ENCODE measurements around the gene CCDC90B. TPM values are rescaled to one million over a fixed set of nuclear protein-coding genes. Genes with fewer than 3 reads are reported as not detected.

The CCDC90B gene
- total and polyA plus RNA-seq, 9 donors: 23.0 to 68.0 (median 35.9) TPM

GRCh38 chr11:83252941-83253340 is 33.2 kb downstream of the CCDC90B start:
- no peak for DNase-seq
- Histone ChIP-seq H3K4me3 (no peak overlapping the region), H3K4me1 (ENCODE audit: insufficient read depth) (no peaks in the 10 kb centered on the region), H3K9me3 (no peaks in the 10 kb centered on the region), H3K27ac (no peak overlapping the region), H3K27me3 (no peaks in the 10 kb centered on the region), H3K36me3 (no peaks in the 10 kb centered on the region)
- TF ChIP-seq POLR2A (IDR thresholded peaks at IDR 0.05) (no peak), CTCF (IDR thresholded peaks at IDR 0.05) (no peak), EP300 (IDR thresholded peaks at IDR 0.05) (no peak)
- intact Hi-C loops (cut with DNase I): loop anchor here in 1 of 4 donors (10.0 kb wide), 1 partner anchor 348 kb away; the partner anchor contains the start of genes DDIAS and PRCP
- 95 to 99% (median 98%) methylated on average over 2 of the region's 2 CpGs for WGBS, 3 donors

GRCh38 chr11:83252266-83252665 is 33.9 kb downstream of the CCDC90B start:
- whole genome bisulfite sequencing, 3 donors: 94 to 100% (median 97%) methylated on average over 2 of the region's 2 CpGs
- H3K4me3 ChIP-seq: no peak overlapping the region
- no peak overlapping the region for H3K27ac ChIP-seq
- H3K9me3 ChIP-seq: no peaks in the 10 kb centered on the region
- no peaks in the 10 kb centered on the region for H3K36me3 ChIP-seq
- no peaks in the 10 kb centered on the region for H3K27me3 ChIP-seq
- TF ChIP-seq CTCF (IDR thresholded peaks at IDR 0.05) (no peak), POLR2A (IDR thresholded peaks at IDR 0.05) (no peak), EP300 (IDR thresholded peaks at IDR 0.05) (no peak)
- no peaks in the 10 kb centered on the region for H3K4me1 ChIP-seq (ENCODE audit: insufficient read depth)
- DNase-seq: no peak
- intact Hi-C loops (cut with DNase I): loop anchor here in 1 of 4 donors (10.0 kb wide), 1 partner anchor 347 kb away; the partner anchor contains the start of genes DDIAS and PRCP

GRCh38 chr11:83249972-83250593 is 36.1 kb downstream of the CCDC90B start:
- 7 to 9% (median 7%) methylated on average over 4 of the region's 4 CpGs for WGBS, 3 donors
- DNase-seq: no peak
- intact Hi-C loops (cut with DNase I): loop anchor here in 3 of 4 donors (5.0 to 10.0 kb wide), 3 partner anchors 55 to 345 kb away; partner anchors contain the start of genes ANKRD42 (in 1 of the 3), DDIAS (in 1 of the 3) and PRCP (in 1 of the 3)
- Histone ChIP-seq H3K36me3 (no peaks in the 10 kb centered on the region), H3K27me3 (no peaks in the 10 kb centered on the region), H3K9me3 (no peaks in the 10 kb centered on the region), H3K4me3 (no peak overlapping the region), H3K27ac (no peak overlapping the region), H3K4me1 (ENCODE audit: insufficient read depth) (no peaks in the 10 kb centered on the region)
- TF ChIP-seq CTCF (IDR thresholded peaks at IDR 0.05) (peak in 2 of 3 donors; percentile 37 to 50), EP300 (IDR thresholded peaks at IDR 0.05) (no peak)

GRCh38 chr11:83249445-83249844 is 36.7 kb downstream of the CCDC90B start:
- Histone ChIP-seq H3K27me3 (no peaks in the 10 kb centered on the region), H3K4me3 (no peak overlapping the region), H3K27ac (no peak overlapping the region), H3K36me3 (no peaks in the 10 kb centered on the region), H3K9me3 (no peaks in the 10 kb centered on the region), H3K4me1 (ENCODE audit: insufficient read depth) (no peaks in the 10 kb centered on the region)
- no peak for TF ChIP-seq CTCF (IDR thresholded peaks at IDR 0.05)
- no peak for TF ChIP-seq EP300 (IDR thresholded peaks at IDR 0.05)
- TF ChIP-seq POLR2A (IDR thresholded peaks at IDR 0.05): no peak
- DNase-seq: no peak
- 82 to 92% (median 88%) methylated on average over 1 of the region's 1 CpG for whole genome bisulfite sequencing, 3 donors
- intact Hi-C loops (cut with DNase I): loop anchor here in 2 of 4 donors (5.0 to 10.0 kb wide), 2 partner anchors 55 to 342 kb away; partner anchors contain the start of gene ANKRD42 (in 1 of the 2)
